Keratinocyte (primary cell): ENCODE results near the gene ZBTB43.

ENCODE experiments used
- EZH2 ChIP-seq: IDR thresholded peaks from one replicate; pipeline ENCODE4 v1.6.1; 2012; ENCODE audit warnings: inconsistent platforms, mild to moderate bottlenecking, low read length, moderate library complexity
- TF ChIP-seq, protein P1 (sequence below), 3 experiments: IDR thresholded peaks in 1 of 3; conservative IDR thresholded peaks in 1 of 3; optimal IDR thresholded peaks in 1 of 3; 2 replicates in 2 of 3; 3 replicates in 1 of 3; pipeline versions ENCODE3 to v1.5.1; 2011; ENCODE audit warnings: low read length in 3 of 3, mild to moderate bottlenecking in 3 of 3, moderate library complexity in 2 of 3, control low read depth in 1 of 3, inconsistent platforms in 1 of 3; ENCODE audit not compliant: insufficient read depth in 2 of 3; ENCODE audit errors: extremely low read depth in 1 of 3

DNA sequence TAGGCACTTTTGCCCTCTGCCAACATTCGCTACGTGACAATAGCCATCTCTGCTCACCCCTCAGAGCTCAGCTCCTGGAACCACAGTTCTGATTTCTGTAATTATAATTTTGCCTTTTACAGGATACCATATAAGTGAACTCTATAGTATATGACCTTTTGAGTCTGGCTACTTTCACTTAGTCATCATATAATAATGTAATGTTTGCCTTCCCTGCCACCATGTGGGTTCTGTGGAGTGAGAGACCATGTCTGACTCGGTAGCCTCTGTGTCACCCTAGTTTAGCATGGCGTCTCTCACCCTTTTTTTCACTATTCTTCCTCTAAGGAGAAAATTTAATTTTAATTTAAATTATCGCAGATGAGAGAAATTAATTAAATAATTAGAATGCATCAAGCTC, 28.9 kb upstream of the ZBTB43 start:
- TF ChIP-seq, protein P1, sequence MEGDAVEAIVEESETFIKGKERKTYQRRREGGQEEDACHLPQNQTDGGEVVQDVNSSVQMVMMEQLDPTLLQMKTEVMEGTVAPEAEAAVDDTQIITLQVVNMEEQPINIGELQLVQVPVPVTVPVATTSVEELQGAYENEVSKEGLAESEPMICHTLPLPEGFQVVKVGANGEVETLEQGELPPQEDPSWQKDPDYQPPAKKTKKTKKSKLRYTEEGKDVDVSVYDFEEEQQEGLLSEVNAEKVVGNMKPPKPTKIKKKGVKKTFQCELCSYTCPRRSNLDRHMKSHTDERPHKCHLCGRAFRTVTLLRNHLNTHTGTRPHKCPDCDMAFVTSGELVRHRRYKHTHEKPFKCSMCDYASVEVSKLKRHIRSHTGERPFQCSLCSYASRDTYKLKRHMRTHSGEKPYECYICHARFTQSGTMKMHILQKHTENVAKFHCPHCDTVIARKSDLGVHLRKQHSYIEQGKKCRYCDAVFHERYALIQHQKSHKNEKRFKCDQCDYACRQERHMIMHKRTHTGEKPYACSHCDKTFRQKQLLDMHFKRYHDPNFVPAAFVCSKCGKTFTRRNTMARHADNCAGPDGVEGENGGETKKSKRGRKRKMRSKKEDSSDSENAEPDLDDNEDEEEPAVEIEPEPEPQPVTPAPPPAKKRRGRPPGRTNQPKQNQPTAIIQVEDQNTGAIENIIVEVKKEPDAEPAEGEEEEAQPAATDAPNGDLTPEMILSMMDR (optimal IDR thresholded peaks at IDR 0.05 in 1 of 3, IDR thresholded peaks at IDR 0.05 in 1 of 3, conservative IDR thresholded peaks at IDR 0.05 in 1 of 3; ENCODE audit: extremely low read depth in 1 of 3, insufficient read depth in 2 of 3, low read length in 3 of 3), result no peak
- no peak for TF ChIP-seq EZH2
